ENCODE data around the gene CHCHD10. TPM values are rescaled to one million over a fixed set of nuclear protein-coding genes. Genes with fewer than 3 reads are reported as not detected.

Gene CHCHD10
- total RNA-seq, 1 donor from 2014 or later: 60.9 TPM

- Histone ChIP-seq H3K4me3 (ENCODE audit: insufficient read depth, low read depth, low read length) (no peak overlapping the region), H3K79me2 (ENCODE audit: insufficient read depth, low read length) (no peaks in the 10 kb centered on the region), H3K27me3 (ENCODE audit: insufficient read depth, low read length) (no peaks in the 10 kb centered on the region), H3K36me3 (ENCODE audit: insufficient read depth, low read length) (no peaks in the 10 kb centered on the region), H2AFZ (ENCODE audit: low read depth, low read length) (no peak overlapping the region), H3K4me1 (ENCODE audit: insufficient read depth, low read length) (peaks cover 18% of the 10 kb centered on the region), H4K20me1 (ENCODE audit: insufficient read depth, low read length) (no peaks in the 10 kb centered on the region), H3K27ac (ENCODE audit: low read depth, low read length) (no peak overlapping the region), H3K9ac (ENCODE audit: low read length) (no peak overlapping the region), H3K4me2 (ENCODE audit: low read length) (no peak overlapping the region), H3K9me3 (ENCODE audit: insufficient read depth, low read depth, low read length) (no peaks in the 10 kb centered on the region)
- no peak for DNase-seq (ENCODE audit: low read depth)
- Mint-ChIP-seq H3K27me3 (ENCODE audit: low read depth, unreplicated experiment) (peaks cover 16% of the 10 kb centered on the region), H3K36me3 (ENCODE audit: low read depth, unreplicated experiment) (peaks cover 9% of the 10 kb centered on the region), H3K9me3 (ENCODE audit: unreplicated experiment) (no peaks in the 10 kb centered on the region), H3K4me3 (ENCODE audit: unreplicated experiment) (no peak overlapping the region), H3K4me1 (ENCODE audit: low read depth, unreplicated experiment) (peaks cover 17% of the 10 kb centered on the region), H3K27ac (ENCODE audit: unreplicated experiment) (no peak overlapping the region)
- no peak for FAIRE-seq
- TF ChIP-seq, protein P1, sequence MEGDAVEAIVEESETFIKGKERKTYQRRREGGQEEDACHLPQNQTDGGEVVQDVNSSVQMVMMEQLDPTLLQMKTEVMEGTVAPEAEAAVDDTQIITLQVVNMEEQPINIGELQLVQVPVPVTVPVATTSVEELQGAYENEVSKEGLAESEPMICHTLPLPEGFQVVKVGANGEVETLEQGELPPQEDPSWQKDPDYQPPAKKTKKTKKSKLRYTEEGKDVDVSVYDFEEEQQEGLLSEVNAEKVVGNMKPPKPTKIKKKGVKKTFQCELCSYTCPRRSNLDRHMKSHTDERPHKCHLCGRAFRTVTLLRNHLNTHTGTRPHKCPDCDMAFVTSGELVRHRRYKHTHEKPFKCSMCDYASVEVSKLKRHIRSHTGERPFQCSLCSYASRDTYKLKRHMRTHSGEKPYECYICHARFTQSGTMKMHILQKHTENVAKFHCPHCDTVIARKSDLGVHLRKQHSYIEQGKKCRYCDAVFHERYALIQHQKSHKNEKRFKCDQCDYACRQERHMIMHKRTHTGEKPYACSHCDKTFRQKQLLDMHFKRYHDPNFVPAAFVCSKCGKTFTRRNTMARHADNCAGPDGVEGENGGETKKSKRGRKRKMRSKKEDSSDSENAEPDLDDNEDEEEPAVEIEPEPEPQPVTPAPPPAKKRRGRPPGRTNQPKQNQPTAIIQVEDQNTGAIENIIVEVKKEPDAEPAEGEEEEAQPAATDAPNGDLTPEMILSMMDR (IDR thresholded peaks at IDR 0.05; ENCODE audit: insufficient read depth, low read depth, low read length): no peak
- TF ChIP-seq EZH2 (IDR thresholded peaks at IDR 0.05; ENCODE audit: insufficient read depth, low read length): no peak
Observed at GRCh38 chr22:23779731-23780130, 12.0 kb upstream of the CHCHD10 start.

DNA sequence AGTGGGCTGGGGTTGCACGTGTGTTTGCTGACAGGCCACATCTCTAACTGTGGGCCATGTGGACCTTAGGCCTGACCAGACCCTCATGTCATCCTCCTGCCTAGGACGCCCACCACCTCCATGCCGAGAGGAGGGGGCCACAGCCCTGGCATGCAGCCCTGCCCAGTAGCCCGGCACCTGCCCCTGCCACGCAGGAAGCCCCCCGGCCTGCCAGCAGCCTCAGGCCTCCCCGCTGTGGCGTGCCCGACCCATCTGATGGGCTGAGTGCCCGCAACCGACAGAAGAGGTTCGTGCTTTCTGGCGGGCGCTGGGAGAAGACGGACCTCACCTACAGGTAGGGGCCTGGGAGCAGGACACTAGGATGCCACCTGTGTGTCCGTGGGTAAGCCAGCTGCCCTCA, 11.3 kb upstream of the CHCHD10 start:
- no peak for FAIRE-seq
- Mint-ChIP-seq H3K27me3 (ENCODE audit: low read depth, unreplicated experiment) (peaks cover 18% of the 10 kb centered on the region), H3K4me3 (ENCODE audit: unreplicated experiment) (no peak overlapping the region), H3K36me3 (ENCODE audit: low read depth, unreplicated experiment) (peaks cover 9% of the 10 kb centered on the region), H3K4me1 (ENCODE audit: low read depth, unreplicated experiment) (peaks cover 16% of the 10 kb centered on the region), H3K27ac (ENCODE audit: unreplicated experiment) (no peak overlapping the region), H3K9me3 (ENCODE audit: unreplicated experiment) (no peaks in the 10 kb centered on the region)
- no peaks in the 10 kb centered on the region for H3K9me3 ChIP-seq (ENCODE audit: insufficient read depth, low read depth, low read length)
- H3K4me3 ChIP-seq (ENCODE audit: insufficient read depth, low read depth, low read length): no peak overlapping the region
- H2AFZ ChIP-seq (ENCODE audit: low read depth, low read length): no peak overlapping the region
- H3K36me3 ChIP-seq (ENCODE audit: insufficient read depth, low read length): no peaks in the 10 kb centered on the region
- no peak overlapping the region for H3K4me2 ChIP-seq (ENCODE audit: low read length)
- H3K27ac ChIP-seq (ENCODE audit: low read depth, low read length): no peak overlapping the region
- H3K9ac ChIP-seq (ENCODE audit: low read length): no peak overlapping the region
- H4K20me1 ChIP-seq (ENCODE audit: insufficient read depth, low read length): no peaks in the 10 kb centered on the region
- TF ChIP-seq, protein P1 (IDR thresholded peaks at IDR 0.05; ENCODE audit: insufficient read depth, low read depth, low read length): no peak
- no peak for TF ChIP-seq EZH2 (IDR thresholded peaks at IDR 0.05; ENCODE audit: insufficient read depth, low read length)
- H3K4me1 ChIP-seq (ENCODE audit: insufficient read depth, low read length): peaks cover 12% of the 10 kb centered on the region
- no peak for DNase-seq (ENCODE audit: low read depth)
- no peaks in the 10 kb centered on the region for H3K27me3 ChIP-seq (ENCODE audit: insufficient read depth, low read length)
- no peaks in the 10 kb centered on the region for H3K79me2 ChIP-seq (ENCODE audit: insufficient read depth, low read length)

DNA sequence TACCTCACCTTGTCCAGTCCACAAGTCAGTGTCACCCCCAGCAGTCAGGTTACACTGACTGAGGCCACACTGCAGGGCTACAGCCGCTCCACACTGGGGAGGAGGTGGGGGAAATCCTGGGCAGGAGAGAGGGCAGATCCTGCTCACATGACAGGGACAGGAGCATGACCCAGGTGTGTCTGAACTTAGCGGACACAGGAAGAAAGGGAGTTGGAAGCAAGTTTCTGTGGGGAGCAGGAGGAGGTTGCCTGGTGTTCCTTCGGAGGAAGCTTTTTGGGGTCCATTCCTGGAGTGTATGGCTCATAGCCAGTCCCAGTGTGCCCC, 10.8 kb upstream of the CHCHD10 start:
- Histone ChIP-seq H3K9ac (ENCODE audit: low read length) (no peak overlapping the region), H3K36me3 (ENCODE audit: insufficient read depth, low read length) (no peaks in the 10 kb centered on the region), H3K4me3 (ENCODE audit: insufficient read depth, low read depth, low read length) (no peak overlapping the region), H3K9me3 (ENCODE audit: insufficient read depth, low read depth, low read length) (no peaks in the 10 kb centered on the region), H3K27me3 (ENCODE audit: insufficient read depth, low read length) (no peaks in the 10 kb centered on the region), H4K20me1 (ENCODE audit: insufficient read depth, low read length) (peaks cover under 1% of the 10 kb centered on the region), H3K4me2 (ENCODE audit: low read length) (no peak overlapping the region), H3K79me2 (ENCODE audit: insufficient read depth, low read length) (no peaks in the 10 kb centered on the region), H2AFZ (ENCODE audit: low read depth, low read length) (no peak overlapping the region), H3K4me1 (ENCODE audit: insufficient read depth, low read length) (peaks cover 7% of the 10 kb centered on the region), H3K27ac (ENCODE audit: low read depth, low read length) (no peak overlapping the region)
- H3K27me3 Mint-ChIP-seq (ENCODE audit: low read depth, unreplicated experiment): peaks cover 19% of the 10 kb centered on the region
- H3K4me3 Mint-ChIP-seq (ENCODE audit: unreplicated experiment): no peak overlapping the region
- H3K9me3 Mint-ChIP-seq (ENCODE audit: unreplicated experiment): no peaks in the 10 kb centered on the region
- H3K27ac Mint-ChIP-seq (ENCODE audit: unreplicated experiment): no peak overlapping the region
- TF ChIP-seq, protein P1 (IDR thresholded peaks at IDR 0.05; ENCODE audit: insufficient read depth, low read depth, low read length): no peak
- no peak for TF ChIP-seq EZH2 (IDR thresholded peaks at IDR 0.05; ENCODE audit: insufficient read depth, low read length)
- DNase-seq (ENCODE audit: low read depth): no peak
- peaks cover 16% of the 10 kb centered on the region for H3K4me1 Mint-ChIP-seq (ENCODE audit: low read depth, unreplicated experiment)
- peaks cover 9% of the 10 kb centered on the region for H3K36me3 Mint-ChIP-seq (ENCODE audit: low read depth, unreplicated experiment)
- FAIRE-seq: no peak
